Tibial nerve (tissue), 3 donors: ENCODE results near the gene ESYT2.

ENCODE experiments used
- POLR2A ChIP-seq, 2 donors: fragments of 450-650 bp; IDR thresholded peaks; one replicate each; pipeline ENCODE4 v1.6.1; 2017; ENCODE audit warnings: antibody characterized with exemption in 2 of 2, mild to moderate bottlenecking in 2 of 2, moderate library complexity in 2 of 2
- TF ChIP-seq, protein P1 (sequence below), 5 experiments: fragments of 200-600 bp in 3 of 5; fragments of 450-650 bp in 2 of 5; sonication (generic) in 3 of 5; IDR thresholded peaks; one replicate each; pipeline ENCODE4 v1.5.1; 2016 to 2019; ENCODE audit warnings: antibody characterized with exemption in 5 of 5, mild to moderate bottlenecking in 3 of 5, moderate library complexity in 2 of 5

DNA sequence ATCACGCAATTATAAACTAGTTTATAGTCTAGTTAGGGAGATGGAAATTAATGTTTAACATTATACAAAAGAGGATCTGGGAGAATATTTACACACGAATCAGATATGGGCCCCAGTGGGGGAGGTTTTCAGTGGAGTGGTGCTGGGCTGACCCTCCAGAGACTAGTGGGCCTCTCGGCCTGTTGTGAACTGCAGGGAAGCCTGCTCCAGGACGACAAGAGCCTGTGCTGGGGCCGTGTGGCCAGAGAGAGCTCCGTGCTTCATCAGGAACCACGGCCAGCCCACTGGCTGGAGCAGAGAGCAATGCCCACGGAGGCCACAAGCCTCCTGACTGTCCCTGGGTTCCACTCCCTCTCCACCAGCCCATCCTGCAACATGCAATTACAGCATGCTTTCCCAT is 11.3 kb upstream of the ESYT2 start:
- TF ChIP-seq, protein P1, sequence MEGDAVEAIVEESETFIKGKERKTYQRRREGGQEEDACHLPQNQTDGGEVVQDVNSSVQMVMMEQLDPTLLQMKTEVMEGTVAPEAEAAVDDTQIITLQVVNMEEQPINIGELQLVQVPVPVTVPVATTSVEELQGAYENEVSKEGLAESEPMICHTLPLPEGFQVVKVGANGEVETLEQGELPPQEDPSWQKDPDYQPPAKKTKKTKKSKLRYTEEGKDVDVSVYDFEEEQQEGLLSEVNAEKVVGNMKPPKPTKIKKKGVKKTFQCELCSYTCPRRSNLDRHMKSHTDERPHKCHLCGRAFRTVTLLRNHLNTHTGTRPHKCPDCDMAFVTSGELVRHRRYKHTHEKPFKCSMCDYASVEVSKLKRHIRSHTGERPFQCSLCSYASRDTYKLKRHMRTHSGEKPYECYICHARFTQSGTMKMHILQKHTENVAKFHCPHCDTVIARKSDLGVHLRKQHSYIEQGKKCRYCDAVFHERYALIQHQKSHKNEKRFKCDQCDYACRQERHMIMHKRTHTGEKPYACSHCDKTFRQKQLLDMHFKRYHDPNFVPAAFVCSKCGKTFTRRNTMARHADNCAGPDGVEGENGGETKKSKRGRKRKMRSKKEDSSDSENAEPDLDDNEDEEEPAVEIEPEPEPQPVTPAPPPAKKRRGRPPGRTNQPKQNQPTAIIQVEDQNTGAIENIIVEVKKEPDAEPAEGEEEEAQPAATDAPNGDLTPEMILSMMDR (IDR thresholded peaks at IDR 0.05) = no peak
- no peak for TF ChIP-seq POLR2A (IDR thresholded peaks at IDR 0.05)
